Mammary epithelial cell (primary cell): Measurements from ENCODE around the gene SLC35F1.

Experiments used
- EZH2 ChIP-seq: IDR thresholded peaks from 2 replicates; pipeline ENCODE4 v1.6.1; 2012; ENCODE audit warnings: low read length, inconsistent platforms, borderline replicate concordance
- TF ChIP-seq, protein P1 (sequence below), 2 donors: IDR thresholded peaks in 1 of 2; conservative IDR thresholded peaks in 1 of 2; 2 replicates each; pipeline ENCODE4 v1.5.1; 2011 to 2012; ENCODE audit warnings: inconsistent platforms in 2 of 2, low read length in 2 of 2, mild to moderate bottlenecking in 2 of 2, control low read depth in 1 of 2, low read depth in 1 of 2; ENCODE audit not compliant: insufficient read depth in 1 of 2; ENCODE audit errors: extremely low read depth in 1 of 2

DNA sequence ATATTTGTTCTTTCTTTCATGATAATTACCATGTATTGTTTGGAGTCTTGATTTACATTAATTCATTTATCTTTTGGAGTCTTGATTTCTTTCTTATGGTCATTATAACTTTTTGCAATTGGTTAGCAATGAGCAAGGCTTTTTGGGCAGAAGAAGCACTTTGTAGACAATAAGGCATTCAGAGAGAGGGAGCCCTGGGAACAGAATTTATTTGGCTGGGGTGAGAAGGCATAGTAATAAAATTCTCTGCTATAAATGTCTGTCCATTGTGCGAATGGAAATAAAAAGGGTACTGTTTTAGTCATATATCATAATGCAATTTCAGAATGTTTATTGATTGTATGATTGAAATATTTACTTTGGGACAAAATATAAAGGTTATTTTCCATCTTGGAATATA is 147.0 kb downstream of the SLC35F1 start:
- TF ChIP-seq, protein P1, sequence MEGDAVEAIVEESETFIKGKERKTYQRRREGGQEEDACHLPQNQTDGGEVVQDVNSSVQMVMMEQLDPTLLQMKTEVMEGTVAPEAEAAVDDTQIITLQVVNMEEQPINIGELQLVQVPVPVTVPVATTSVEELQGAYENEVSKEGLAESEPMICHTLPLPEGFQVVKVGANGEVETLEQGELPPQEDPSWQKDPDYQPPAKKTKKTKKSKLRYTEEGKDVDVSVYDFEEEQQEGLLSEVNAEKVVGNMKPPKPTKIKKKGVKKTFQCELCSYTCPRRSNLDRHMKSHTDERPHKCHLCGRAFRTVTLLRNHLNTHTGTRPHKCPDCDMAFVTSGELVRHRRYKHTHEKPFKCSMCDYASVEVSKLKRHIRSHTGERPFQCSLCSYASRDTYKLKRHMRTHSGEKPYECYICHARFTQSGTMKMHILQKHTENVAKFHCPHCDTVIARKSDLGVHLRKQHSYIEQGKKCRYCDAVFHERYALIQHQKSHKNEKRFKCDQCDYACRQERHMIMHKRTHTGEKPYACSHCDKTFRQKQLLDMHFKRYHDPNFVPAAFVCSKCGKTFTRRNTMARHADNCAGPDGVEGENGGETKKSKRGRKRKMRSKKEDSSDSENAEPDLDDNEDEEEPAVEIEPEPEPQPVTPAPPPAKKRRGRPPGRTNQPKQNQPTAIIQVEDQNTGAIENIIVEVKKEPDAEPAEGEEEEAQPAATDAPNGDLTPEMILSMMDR (conservative IDR thresholded peaks at IDR 0.05 in 1 of 2, IDR thresholded peaks at IDR 0.05 in 1 of 2; ENCODE audit: extremely low read depth in 1 of 2, insufficient read depth in 1 of 2, low read depth in 1 of 2, low read length in 2 of 2) = no peak
- no peak for TF ChIP-seq EZH2
